ENCODE results near the gene GLRX3.
A peak's percentile ranks its signal among the peaks of the same experiment; 100 is the strongest.
"Not testable (repeated sequence)": the region's sequence is repeated elsewhere in the genome, so short reads cannot be mapped to it uniquely, and the experiment has no call there.

Gene GLRX3

GRCh38 chr10:130136226-130137089, at the start of gene GLRX3:
Gene GLRX3, plus strand, starts transcription at chr10:130136391. Its CDS starts 30 bp downstream, at chr10:130136421.
- DNase-seq (ENCODE audit: low read depth in 2 of 2), result peak; percentile 75 to 87

DNA sequence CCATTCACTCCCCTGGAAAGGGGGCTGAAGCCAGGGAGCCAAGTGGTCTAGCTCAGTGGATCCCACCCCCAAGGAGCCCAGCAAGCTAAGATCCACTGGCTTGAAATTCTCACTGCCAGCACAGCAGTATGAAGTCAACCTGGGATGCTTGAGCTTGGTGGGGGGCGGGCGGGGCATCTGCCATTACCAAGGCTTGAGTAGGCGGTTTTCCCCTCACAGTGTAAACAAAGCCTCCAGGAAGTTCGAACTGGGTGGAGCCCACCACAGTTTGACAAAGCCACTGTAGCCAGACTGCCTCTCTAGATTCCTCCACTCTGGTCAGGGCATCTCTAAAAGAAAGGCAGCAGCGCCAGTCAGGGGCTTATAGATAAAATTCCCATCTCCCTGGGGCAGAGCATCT, 45.6 kb upstream of the GLRX3 start:
- not testable (repeated sequence) for DNase-seq (ENCODE audit: low read depth in 2 of 2)

GRCh38 chr10:130099344-130099743, 36.8 kb upstream of the GLRX3 start:
- DNase-seq (ENCODE audit: low read depth in 2 of 2), result no peak

GRCh38 chr10:130105724-130106123, 30.5 kb upstream of the GLRX3 start:
- DNase-seq (ENCODE audit: low read depth in 2 of 2), result no peak

DNA sequence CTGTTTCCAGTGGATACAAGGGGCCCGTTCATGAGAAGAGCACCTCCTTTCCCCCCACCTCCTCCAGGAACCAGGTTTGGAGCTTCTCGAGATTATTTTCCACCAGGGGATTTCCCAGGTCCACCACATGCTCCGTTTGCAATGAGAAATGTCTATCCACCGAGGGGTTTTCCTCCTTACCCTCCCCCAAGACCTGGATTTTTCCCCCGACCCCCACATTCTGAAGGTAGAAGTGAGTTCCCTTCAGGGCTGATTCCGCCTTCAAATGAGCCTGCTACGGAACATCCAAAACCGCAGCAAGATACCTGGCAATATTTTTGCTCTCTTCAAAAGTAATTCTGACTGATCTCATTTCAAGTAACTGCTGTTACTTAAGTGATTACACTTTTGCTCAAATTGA, 28.0 kb upstream of the GLRX3 start:
- peak in 1 of 2 experiments; percentile 27 for DNase-seq (ENCODE audit: low read depth in 2 of 2)

DNA sequence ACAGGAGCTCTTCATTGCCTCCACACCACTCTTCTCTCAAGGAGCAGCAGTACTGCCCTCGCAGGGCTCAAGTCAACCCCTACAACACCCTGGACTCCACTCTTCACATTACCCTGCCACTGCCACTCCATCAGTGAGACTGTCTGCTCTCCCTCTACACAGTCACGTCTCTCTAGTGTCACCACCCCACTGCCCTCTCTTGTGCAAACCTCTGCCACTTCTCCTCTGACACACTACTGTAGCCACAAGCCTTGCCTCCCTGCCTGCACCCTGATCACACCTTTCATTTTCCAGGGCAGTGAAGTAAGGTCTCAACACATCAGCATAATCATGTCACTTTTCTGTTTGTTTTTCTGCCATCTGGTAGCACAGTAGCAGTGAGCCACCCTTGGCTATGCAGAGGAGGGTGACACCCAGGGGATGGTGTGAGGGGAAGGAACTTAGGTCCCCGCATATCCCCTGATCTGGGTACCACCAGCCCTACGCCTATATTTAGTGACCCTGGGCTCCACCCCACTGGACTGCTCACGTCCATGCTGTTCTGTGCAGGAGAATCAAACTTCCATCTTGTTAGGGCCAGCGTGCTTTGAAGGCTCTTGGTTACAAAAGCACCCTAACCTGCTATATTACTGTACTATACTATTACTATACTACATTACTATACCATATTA, 27.1 kb upstream of the GLRX3 start:
- peak in 1 of 2 experiments; percentile 15 for DNase-seq (ENCODE audit: low read depth in 2 of 2)

- peak in 1 of 2 experiments; percentile 52 for DNase-seq (ENCODE audit: low read depth in 2 of 2)
These were observed 26.4 kb upstream of the GLRX3 start for GRCh38 chr10:130109796-130110245.

DNA sequence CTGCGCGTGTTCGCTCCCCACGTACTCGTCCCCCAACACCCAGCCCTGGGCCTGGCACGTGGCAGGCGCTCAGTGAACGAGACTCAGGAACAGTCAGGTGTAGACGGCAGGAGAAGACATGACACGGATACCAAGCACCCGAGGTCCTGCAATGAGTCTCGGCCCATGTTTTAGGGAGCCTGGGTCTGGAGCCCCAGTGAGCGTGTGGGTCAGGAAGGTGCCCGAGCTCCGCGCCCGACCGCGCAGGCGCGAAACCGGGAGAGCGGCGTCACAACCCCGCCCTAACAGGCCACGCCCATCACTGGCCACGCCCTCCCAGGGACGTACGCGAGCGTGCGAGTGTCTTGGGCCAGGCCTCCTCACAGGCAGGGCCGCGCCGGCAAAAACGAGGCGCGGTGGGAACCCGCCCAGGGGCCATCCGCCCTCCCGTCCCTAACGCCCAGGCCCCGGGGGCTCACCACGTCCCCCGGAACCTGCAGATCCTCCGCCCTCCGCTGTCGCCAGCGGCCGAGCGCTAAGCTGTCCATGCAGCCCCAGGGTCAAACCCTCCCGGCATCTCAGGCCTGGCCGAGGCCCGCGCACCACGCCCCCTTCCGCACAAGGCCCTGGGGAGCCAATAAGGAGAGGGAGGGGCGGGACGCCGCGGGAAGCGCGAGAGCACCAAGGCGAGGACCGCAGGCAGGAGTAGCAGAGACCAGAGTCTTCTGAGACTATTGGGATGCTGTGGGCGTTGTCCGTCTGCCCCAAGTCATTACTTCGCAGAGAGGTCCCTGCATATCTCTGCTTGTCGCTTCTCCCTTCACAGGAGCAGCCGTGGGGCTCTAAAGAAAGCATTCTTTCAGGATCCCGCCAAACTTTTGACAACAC, 25.7 kb upstream of the GLRX3 start, which contains the start of gene C10orf143:
Gene C10orf143, minus strand, starts transcription at position 585 of the 867 bp plus-strand sequence. Its CDS starts 58 bp downstream, at position 527.
- peak; percentile 97 to 98 for DNase-seq (ENCODE audit: low read depth in 2 of 2)

GRCh38 chr10:130111113-130111851, 24.9 kb upstream of the GLRX3 start:
- peak; percentile 90 to 92 for DNase-seq (ENCODE audit: low read depth in 2 of 2)

- no peak for DNase-seq (ENCODE audit: low read depth in 2 of 2)
These were observed 24.4 kb upstream of the GLRX3 start for GRCh38 chr10:130111852-130112180.

GRCh38 chr10:130112821-130113220, 23.4 kb upstream of the GLRX3 start:
- DNase-seq (ENCODE audit: low read depth in 2 of 2), result no peak

GRCh38 chr10:130116942-130117341, 19.2 kb upstream of the GLRX3 start:
- not testable (repeated sequence) for DNase-seq (ENCODE audit: low read depth in 2 of 2)

- not testable (repeated sequence) for DNase-seq (ENCODE audit: low read depth in 2 of 2)
These were observed 18.7 kb upstream of the GLRX3 start for GRCh38 chr10:130117535-130117934.

DNA sequence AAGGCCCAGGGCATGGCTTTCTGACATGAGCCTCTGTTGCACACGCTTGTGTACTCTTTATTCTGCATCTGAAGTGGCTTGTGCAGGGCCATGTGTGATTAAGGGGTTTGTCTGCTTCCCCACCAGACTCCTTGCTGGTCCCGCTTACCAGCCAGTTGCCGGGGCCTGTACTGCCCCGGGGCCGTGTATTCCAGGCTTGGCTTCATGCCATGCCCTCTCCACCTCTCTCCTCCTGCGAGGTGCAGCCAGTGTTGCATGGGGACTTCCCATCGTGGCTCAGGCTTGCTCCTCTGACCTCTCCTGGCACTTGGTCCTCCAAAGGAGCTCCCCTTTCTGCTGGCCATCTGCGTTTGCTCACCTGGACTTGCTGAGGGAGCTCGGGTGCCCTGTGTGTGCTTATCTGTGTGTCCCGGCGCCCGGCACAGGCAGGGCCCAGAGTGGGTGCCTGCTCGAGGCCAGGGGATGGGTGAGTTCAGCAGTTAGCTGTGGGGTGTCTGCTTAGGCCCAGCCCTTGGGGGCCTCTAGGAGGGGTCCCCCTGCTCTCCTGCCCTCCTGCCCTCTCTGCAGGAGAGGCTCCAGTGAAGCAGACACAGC, 14.6 kb upstream of the GLRX3 start:
- DNase-seq (ENCODE audit: low read depth in 2 of 2), result no peak

- peak in 1 of 2 experiments; percentile 40 for DNase-seq (ENCODE audit: low read depth in 2 of 2)
These were observed 8.7 kb upstream of the GLRX3 start for GRCh38 chr10:130127364-130128061.

DNA sequence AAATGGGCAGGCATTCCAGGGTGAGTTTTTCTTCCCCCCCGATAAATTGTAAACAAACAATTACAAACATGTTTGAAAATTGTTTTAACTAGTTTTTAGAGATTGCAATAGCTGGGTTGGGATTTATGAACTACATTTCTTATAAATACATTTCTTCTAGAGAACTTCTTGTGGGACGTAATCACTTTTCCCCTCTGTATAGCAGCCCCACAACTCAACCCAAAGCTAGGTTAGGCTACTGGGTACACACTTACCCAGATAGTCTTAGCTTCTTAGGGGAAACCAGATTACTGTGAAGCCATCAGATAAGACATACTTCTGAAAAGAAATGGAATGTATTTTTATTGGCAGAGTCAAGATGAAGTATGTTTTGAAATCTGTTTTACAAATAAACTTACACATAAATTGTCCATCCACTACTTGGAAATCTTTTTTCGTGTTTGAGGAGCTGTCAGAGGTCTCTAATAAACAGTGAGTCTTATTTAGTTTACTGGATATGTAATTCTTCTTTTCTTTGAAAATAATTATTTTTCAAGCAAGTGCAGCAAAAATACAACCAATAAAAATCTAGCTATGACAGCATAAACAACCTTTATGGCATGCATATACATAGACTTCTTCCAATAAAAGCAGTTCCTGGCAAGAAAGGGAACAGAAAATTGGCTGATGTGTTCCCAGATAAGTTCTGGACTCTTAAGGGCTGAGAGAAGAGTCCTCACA, 8.0 kb upstream of the GLRX3 start:
- no peak for DNase-seq (ENCODE audit: low read depth in 2 of 2)

DNA sequence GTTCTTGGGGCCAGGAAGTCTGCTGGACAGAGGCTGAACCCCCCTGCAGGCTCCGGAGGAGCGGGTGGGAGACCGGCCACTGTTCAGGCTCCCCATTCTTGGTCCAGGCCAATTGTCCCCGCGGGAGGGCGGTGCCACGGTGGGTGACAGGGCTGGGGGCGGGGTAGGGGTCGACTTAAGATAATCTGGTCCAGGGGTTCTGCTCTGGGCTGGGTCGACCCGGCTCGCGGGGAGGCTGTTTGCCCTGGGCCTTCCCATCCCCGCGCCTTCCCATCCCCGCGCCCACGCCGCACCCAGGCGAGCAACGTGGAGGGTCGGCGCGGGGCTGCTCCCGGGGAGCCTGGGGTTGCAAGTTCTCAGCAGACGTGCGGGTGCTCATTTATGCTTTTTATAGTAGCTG, 7.3 kb upstream of the GLRX3 start:
- DNase-seq (ENCODE audit: low read depth in 2 of 2), result no peak

- no peak for DNase-seq (ENCODE audit: low read depth in 2 of 2)
These were observed 440 bp upstream of the GLRX3 start for GRCh38 chr10:130135676-130136225.

- no peak for DNase-seq (ENCODE audit: low read depth in 2 of 2)
These were observed 878 bp downstream of the GLRX3 start for GRCh38 chr10:130137090-130137448.
